HG02973 (cell line): ENCODE data around the gene A2M.

Experiments
- ATAC-seq: cut with Tn5 transposase; IDR thresholded peaks from one replicate; pipeline ENCODE4 v1.9.1; 2021; ENCODE audit warnings: moderate library complexity; ENCODE audit not compliant: unreplicated experiment

The A2M gene

GRCh38 chr12:9040484-9041186, 75.1 kb downstream of the A2M start:
- ATAC-seq: no peak

GRCh38 chr12:9039397-9039977, 76.2 kb downstream of the A2M start:
- no peak for ATAC-seq

- ATAC-seq: no peak
These were observed 78.3 kb downstream of the A2M start for GRCh38 chr12:9037431-9037830.

DNA sequence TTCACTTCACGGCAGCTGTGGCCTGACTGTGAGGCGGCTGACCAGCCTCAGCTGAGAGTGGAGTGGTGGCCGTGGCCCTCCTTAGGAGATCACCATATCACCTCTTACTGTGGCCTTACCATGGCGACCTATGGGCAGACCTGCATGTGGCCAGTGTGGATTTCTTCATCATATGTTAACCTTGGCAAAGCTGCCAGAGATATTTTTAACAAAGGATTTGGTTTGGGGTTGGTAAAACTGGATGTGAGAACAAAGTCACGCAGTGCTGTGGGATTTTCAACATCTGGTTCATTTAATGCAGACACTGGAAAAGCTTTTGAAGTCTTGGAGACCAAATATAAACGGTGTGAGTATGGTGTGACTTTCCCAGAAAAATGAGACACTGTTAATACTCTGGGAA, 79.5 kb downstream of the A2M start:
- ATAC-seq: no peak

- ATAC-seq: no peak
These were observed 81.6 kb downstream of the A2M start for GRCh38 chr12:9034095-9034494.

GRCh38 chr12:9033265-9033887, 82.3 kb downstream of the A2M start:
- no peak for ATAC-seq

DNA sequence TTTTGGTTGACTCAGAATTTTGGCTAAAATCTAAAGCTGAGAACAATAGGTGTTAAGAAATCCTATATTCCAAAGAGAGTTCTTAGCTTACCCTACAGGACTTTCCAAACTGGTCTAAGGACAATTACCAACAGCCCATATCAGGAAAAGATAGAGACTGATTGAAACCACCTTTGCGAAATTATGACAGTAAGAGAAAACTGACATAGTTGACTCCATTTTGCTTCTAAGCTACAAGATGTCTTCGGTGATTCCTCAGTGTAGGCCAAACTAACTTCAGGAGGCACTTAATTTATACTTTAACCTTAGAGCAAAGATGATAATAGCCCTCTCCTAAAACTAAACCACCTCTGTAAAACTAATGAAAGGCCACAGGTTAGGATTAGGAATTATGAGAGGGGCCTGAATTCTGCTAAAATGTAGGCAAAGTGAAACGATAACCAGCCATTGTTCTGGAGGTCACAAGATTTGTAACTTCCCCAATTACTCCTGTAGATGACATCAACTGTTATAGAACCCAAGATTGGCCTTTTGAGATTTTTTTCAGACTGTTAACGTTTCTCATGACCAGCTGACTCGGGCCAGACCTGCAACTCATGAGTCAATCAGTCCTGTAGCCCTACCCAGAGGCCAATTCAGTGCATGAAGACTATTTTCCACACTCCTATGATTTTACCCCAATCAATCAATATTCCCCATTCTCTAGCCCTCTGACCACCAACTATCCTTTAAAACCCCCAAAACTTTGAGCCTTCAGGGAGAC, 83.3 kb downstream of the A2M start:
- no peak for ATAC-seq

DNA sequence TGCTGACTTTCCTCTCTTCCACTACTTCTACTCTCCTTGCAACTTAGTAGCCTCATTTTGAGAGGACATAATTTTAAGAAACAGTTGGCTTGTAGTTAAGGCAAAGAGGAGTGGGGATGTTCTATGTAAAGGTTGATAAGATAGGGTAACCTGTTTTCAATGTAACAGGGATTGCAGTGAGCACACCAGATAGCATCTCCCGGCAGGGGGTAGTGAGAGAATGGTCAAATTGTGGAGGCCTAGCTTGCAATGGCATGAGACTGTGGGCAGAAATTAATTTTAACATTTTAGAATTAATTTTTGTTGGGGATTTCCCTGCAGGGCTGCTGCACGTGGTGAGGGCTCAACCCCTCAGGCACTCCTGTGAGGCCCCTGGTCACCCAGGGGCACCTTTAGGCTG, 84.9 kb downstream of the A2M start:
- ATAC-seq: no peak

DNA sequence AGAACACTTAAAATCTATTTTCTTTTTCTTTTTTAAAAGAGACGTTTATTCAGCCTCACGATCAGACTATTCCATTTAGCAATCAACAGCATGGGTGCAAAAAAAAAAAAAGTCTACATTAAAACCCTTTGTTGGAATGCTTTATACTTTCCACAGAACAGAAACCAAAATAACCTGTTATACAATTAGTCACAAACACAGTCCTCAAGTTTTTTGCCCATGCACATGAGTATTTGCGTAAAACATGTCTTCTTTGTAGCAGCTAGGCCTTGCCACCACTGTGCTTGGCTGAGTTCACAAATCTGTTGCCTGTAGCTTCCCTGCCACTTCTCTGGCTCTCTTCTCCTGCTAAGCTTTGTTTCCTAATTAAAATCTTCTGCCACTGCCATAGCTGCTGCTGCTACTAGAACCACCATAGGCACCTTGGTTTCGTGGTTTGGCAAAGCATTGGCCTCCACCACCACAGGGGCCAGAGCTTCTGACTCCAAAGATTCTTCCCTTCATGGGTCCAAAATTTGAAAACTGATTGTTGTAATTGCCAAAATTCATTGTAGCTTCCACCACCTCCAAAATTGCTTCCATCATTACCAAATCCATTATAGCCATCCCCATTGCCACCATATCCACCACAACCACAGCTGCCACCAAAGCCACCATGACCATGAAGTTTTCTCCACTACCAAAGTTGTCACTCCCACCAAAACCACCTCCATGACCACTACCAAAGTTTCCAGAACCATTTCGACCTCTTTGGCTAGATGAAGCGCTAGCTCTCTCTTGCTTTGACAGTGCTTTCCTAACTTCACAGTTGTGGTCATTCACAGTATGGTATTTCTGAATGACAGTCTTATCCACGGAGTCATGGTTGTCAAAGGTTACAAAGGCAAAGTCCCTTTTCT, 88.3 kb downstream of the A2M start:
- no peak for ATAC-seq

- no peak for ATAC-seq
These were observed 91.2 kb downstream of the A2M start for GRCh38 chr12:9024512-9024911.

DNA sequence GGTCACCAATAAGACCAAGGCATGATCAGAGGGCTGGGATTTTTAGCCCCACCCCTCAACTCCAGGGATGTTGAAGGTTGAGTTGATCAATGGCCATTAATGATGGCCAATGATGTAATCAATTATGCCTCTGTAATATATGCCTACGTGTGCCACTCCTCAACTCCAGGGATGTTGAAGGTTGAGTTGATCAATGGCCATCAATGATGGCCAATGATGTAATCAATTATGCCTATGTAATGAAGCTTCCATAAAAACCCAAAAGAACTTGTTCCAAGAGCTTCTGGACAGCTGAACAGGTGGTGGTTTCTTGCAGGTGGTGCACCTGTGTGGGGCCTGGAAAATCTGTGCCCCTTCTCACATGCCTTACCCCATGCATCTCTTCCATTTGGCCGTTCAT, 93.1 kb downstream of the A2M start:
- no peak for ATAC-seq
